Calu3 (cell line): ENCODE data around the gene RPA3. TPM values are rescaled to one million over a fixed set of nuclear protein-coding genes. Genes with fewer than 3 reads are reported as not detected.

ENCODE experiments used
- BruUV-seq: library from RNA; stranded (reverse); fragments of 400-500 nt; replicated peaks from 2 replicates; lab custom pipeline; 2021; lab: Mats Ljungman, UMichigan
- CTCF ChIA-PET: fragments of 300-600 bp; sonication (Branson Sonifier 250); formaldehyde crosslinking; loops from one replicate; lab custom pipeline; 2022; ENCODE audit warnings: antibody characterized with exemption; lab: Charles Lee
- DNase-seq: peaks from one replicate; pipeline ENCODE4 v3.0.0; 2022
- H3K27ac Mint-ChIP-seq: one replicate; pipeline ENCODE4 v1.8.0; 2022; ENCODE audit warnings: mixed read lengths; ENCODE audit not compliant: unreplicated experiment
- H3K27me3 Mint-ChIP-seq: one replicate; pipeline ENCODE4 v1.8.0; 2022; ENCODE audit warnings: mixed read lengths; ENCODE audit not compliant: unreplicated experiment
- H3K36me3 Mint-ChIP-seq: one replicate; pipeline ENCODE4 v1.8.0; 2022; ENCODE audit warnings: mild to moderate bottlenecking, moderate library complexity, mixed read lengths; ENCODE audit not compliant: insufficient read depth, unreplicated experiment
- H3K4me1 Mint-ChIP-seq: one replicate; pipeline ENCODE4 v1.8.0; 2022; ENCODE audit warnings: mild to moderate bottlenecking, low read depth, mixed read lengths; ENCODE audit not compliant: unreplicated experiment
- H3K4me3 Mint-ChIP-seq: one replicate; pipeline ENCODE4 v1.8.0; 2022; ENCODE audit warnings: mild to moderate bottlenecking, low read depth, moderate library complexity, mixed read lengths; ENCODE audit not compliant: unreplicated experiment
- H3K9me3 Mint-ChIP-seq: one replicate; pipeline ENCODE4 v1.8.0; 2022; ENCODE audit warnings: low read depth, mixed read lengths; ENCODE audit not compliant: unreplicated experiment
- intact Hi-C: fragments of 100-400 bp; cut with micrococcal nuclease; formaldehyde crosslinking; loops from one replicate; pipeline ENCODE4 v1.10.0; 2022; ENCODE audit not compliant: unreplicated experiment
- total RNA-seq: library from RNA; stranded (reverse); gene quantifications from 2 replicates; pipeline ENCODE4 v1.2.3, GENCODE V29; 2022
- TF ChIP-seq, protein P1 (sequence below): fragments of 200-600 bp; IDR thresholded peaks from one replicate; pipeline ENCODE4 v1.8.0; 2022; ENCODE audit warnings: antibody characterized with exemption; ENCODE audit not compliant: unreplicated experiment

Gene RPA3
- total RNA-seq, 1 experiment from 2014 or later = 143 TPM

DNA sequence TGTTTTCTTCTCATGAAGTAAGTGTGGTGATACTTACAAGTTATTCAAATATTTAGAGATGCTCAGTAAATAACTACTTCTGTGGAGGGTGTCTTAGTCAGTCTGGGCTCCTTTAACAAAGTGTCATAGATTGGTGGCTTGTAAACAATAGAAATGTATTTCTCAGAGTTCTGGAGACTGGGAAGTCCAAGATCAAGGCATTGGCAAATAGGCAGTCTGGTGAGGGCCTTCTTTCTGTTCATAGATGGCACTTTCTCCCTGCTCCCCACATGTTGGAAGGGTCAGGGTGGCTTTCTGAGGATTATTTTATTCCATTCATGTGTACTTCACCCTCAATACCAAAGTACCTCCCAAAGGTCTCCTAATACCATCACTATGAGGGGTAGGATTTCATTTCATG is 18.4 kb downstream of the RPA3 start:
- no TSS peak for BruUV-seq
- Mint-ChIP-seq H3K27me3 (no peaks in the 10 kb centered on the region), H3K4me3 (no peak overlapping the region), H3K4me1 (peaks cover 37% of the 10 kb centered on the region), H3K36me3 (peaks cover 7% of the 10 kb centered on the region), H3K9me3 (no peaks in the 10 kb centered on the region), H3K27ac (no peak overlapping the region)
- CTCF ChIA-PET = no interaction called here
- intact Hi-C loops = loop anchor here (5.0 to 10.0 kb wide), 4 partner anchors 32 to 495 kb away; no protein-coding TSS in a partner anchor
- TF ChIP-seq, protein P1, sequence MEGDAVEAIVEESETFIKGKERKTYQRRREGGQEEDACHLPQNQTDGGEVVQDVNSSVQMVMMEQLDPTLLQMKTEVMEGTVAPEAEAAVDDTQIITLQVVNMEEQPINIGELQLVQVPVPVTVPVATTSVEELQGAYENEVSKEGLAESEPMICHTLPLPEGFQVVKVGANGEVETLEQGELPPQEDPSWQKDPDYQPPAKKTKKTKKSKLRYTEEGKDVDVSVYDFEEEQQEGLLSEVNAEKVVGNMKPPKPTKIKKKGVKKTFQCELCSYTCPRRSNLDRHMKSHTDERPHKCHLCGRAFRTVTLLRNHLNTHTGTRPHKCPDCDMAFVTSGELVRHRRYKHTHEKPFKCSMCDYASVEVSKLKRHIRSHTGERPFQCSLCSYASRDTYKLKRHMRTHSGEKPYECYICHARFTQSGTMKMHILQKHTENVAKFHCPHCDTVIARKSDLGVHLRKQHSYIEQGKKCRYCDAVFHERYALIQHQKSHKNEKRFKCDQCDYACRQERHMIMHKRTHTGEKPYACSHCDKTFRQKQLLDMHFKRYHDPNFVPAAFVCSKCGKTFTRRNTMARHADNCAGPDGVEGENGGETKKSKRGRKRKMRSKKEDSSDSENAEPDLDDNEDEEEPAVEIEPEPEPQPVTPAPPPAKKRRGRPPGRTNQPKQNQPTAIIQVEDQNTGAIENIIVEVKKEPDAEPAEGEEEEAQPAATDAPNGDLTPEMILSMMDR = no peak
- no peak for DNase-seq

DNA sequence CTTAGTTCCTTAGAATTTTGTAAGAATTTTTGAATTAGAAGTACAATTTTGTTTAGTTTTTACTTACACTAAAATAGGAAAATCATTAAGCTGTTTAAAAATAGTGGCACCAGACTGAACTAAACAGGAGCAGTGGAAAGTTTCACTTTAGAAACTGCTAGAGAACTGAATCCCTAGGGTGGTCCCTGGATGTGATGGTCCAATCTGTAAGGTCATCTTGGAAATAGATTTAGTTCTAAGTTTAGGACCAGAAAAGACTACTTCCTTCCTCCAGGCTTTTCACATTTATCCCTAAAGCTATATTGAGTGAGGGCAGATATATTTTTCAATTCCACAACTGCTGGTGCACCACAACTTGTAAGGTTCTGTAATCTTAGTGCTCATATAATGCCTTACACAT is 19.0 kb downstream of the RPA3 start:
- intact Hi-C loops = loop anchor here (5.0 to 10.0 kb wide), 4 partner anchors 33 to 495 kb away; no protein-coding TSS in a partner anchor
- peaks cover 43% of the 10 kb centered on the region for H3K4me1 Mint-ChIP-seq
- H3K36me3 Mint-ChIP-seq = peaks cover 7% of the 10 kb centered on the region
- no peaks in the 10 kb centered on the region for H3K9me3 Mint-ChIP-seq
- no peaks in the 10 kb centered on the region for H3K27me3 Mint-ChIP-seq
- no peak for DNase-seq
- no peak overlapping the region for H3K4me3 Mint-ChIP-seq
- CTCF ChIA-PET = no interaction called here
- TF ChIP-seq, protein P1 = no peak
- H3K27ac Mint-ChIP-seq = no peak overlapping the region
- BruUV-seq = no TSS peak

DNA sequence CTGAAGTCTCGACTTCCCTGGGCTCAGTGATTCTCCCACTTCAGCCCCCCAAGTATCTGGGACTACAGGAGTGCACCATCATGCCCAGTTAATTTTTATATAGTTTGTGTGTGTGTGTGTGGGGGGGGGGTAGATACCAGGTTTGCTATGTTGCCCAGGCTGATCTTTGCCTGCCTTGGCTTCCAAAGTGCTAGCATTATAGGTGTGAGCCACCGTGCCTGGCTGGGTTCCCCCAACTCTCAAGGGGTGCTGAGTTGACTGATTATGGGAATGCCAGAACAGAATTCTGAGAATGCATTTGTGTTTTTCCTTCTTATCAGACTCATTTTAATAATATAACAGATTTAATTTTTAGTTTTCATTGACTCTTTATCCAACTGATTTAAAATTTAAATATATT is 19.5 kb downstream of the RPA3 start:
- BruUV-seq = no TSS peak
- intact Hi-C loops = loop anchor here (5.0 to 10.0 kb wide), 4 partner anchors 33 to 496 kb away; no protein-coding TSS in a partner anchor

DNA sequence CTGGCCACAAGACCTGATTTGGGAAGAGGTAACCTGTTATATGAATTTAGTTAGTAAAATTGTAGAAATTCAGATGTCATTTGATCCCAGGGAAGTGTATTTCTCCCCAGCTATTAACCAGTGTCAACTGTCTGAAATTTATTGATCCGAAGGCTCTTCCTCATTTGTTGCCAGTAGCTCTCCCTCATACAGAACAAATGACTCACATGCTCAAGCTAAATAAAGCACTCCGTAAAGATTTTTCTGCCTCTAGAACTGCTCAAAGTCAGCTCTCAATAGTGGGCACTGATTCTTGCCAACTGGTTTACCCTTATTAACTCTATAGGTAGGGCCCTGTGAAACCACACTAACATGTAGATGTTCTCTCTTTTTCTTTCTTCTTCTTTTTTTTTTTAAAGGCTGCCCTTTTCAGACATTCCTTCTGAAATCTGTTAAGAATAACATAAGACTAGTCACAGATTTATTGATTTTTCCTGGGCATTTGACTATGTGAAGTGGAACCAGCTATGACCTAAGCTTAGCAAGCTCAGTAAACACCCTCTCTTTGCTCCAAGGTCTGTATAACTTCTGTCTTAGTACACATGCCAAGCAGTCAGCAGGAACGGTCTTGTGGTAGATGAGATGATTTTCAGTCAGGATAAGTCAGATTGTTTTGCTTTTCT is 21.8 kb downstream of the RPA3 start:
- CTCF ChIA-PET = interaction anchor here (0.8 to 1.9 kb wide), 10 partner anchors 9 to 339 kb away, joined by 3 to 19 read pairs (median 4); partner anchors contain the start of genes GLCCI1 and UMAD1
- peak overlapping the region; percentile 36 for H3K4me3 Mint-ChIP-seq
- peak; percentile 27 for DNase-seq
- H3K36me3 Mint-ChIP-seq = peaks cover 7% of the 10 kb centered on the region
- H3K4me1 Mint-ChIP-seq = peaks cover 48% of the 10 kb centered on the region
- H3K9me3 Mint-ChIP-seq = no peaks in the 10 kb centered on the region
- no peaks in the 10 kb centered on the region for H3K27me3 Mint-ChIP-seq
- TF ChIP-seq, protein P1 = no peak
- no TSS peak for BruUV-seq
- peak overlapping the region; percentile 76 for H3K27ac Mint-ChIP-seq
- intact Hi-C loops = loop anchor here (5.0 to 10.0 kb wide), 4 partner anchors 36 to 498 kb away; no protein-coding TSS in a partner anchor

More for the DNA sequence above, 19.5 kb downstream of the RPA3 start:
- H3K36me3 Mint-ChIP-seq = peaks cover 7% of the 10 kb centered on the region
- H3K27ac Mint-ChIP-seq = peak overlapping the region; percentile 76
- CTCF ChIA-PET = no interaction called here
- no peaks in the 10 kb centered on the region for H3K9me3 Mint-ChIP-seq
- TF ChIP-seq, protein P1 = no peak
- H3K27me3 Mint-ChIP-seq = no peaks in the 10 kb centered on the region
- no peak overlapping the region for H3K4me3 Mint-ChIP-seq
- DNase-seq = no peak
- peaks cover 47% of the 10 kb centered on the region for H3K4me1 Mint-ChIP-seq
